ENCODE results near the gene AP2B1.

AP2B1 gene

DNA sequence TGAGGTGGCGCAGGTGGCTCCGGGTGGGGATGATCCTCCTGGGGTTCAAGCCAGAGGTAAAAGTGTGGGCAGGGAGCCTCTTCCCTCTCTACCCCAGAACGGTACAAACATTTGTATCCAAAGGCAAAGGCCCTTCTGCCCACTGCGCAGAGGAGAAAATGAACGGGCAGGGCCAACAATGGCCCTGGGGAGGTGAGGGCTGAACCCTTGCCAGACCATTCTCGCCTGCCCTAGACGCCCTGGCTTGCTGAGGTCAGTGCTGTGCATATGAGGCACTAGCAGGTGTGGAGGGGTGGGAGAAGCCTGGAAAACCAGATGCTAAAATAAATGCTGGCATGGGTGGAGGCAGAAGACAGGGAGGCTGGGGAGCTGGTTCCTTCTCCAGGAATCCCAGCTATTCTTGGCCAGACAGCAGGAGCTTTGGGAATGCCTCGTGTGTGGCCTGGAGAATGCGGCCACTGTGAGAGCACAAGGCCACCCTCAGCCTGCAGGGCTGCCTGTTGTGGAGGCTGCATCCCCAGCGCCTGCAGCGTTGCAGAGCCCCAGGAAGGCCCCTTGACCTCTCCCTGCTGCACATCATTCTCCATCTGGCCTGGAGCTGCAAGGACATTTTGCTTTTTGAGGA, 178.1 kb downstream of the AP2B1 start:
- TF ChIP-seq, protein P1, sequence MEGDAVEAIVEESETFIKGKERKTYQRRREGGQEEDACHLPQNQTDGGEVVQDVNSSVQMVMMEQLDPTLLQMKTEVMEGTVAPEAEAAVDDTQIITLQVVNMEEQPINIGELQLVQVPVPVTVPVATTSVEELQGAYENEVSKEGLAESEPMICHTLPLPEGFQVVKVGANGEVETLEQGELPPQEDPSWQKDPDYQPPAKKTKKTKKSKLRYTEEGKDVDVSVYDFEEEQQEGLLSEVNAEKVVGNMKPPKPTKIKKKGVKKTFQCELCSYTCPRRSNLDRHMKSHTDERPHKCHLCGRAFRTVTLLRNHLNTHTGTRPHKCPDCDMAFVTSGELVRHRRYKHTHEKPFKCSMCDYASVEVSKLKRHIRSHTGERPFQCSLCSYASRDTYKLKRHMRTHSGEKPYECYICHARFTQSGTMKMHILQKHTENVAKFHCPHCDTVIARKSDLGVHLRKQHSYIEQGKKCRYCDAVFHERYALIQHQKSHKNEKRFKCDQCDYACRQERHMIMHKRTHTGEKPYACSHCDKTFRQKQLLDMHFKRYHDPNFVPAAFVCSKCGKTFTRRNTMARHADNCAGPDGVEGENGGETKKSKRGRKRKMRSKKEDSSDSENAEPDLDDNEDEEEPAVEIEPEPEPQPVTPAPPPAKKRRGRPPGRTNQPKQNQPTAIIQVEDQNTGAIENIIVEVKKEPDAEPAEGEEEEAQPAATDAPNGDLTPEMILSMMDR (IDR thresholded peaks at IDR 0.05; ENCODE audit: low read depth, low read length): no peak
- DNase-seq: no peak
- no peaks in the 10 kb centered on the region for H3K36me3 ChIP-seq
- H3K27ac ChIP-seq: peak overlapping the region; percentile 63
- H3K9me3 ChIP-seq (ENCODE audit: severe bottlenecking): no peaks in the 10 kb centered on the region
- peak overlapping the region; percentile 77 for H3K4me3 ChIP-seq (ENCODE audit: low read depth, low read length)
- H3K27me3 ChIP-seq (ENCODE audit: insufficient read depth, low read depth, severe bottlenecking): no peaks in the 10 kb centered on the region

DNA sequence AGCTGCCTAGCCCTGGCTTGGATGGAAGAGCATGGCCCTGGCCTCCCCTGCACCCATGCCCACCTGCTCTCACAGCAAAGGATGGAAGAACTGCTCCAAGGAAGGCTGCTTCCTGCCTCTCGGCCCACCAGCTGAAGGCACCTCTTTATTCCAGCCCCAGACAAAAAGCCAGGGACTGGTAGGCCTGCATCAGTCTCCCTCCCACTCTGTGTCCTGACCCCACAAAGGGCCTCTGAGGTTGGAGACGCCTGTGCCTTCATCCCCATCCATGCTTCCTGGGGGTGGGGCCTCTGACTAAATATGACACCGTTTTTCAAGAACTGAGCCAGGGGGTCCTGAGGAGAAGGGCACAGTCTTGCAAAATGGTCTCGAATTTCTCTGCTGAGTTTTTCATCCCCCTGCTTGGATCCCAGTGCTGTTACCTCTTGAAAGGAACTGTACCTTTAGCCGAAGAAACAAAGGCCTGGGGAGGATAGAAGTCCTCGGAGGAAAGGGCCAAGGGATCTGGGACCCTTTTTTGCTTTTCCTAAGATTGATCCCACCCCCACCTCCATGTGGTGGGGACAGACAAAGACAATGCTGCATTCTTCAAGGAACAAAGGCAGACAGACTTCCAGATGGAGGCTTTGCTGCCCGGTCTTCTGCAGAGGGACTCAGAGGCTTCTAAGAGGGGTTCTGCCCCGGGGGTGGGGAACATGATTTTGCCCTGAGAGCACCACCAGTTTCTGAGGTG, 178.8 kb downstream of the AP2B1 start:
- H3K36me3 ChIP-seq: no peaks in the 10 kb centered on the region
- no peaks in the 10 kb centered on the region for H3K27me3 ChIP-seq (ENCODE audit: insufficient read depth, low read depth, severe bottlenecking)
- no peak overlapping the region for H3K27ac ChIP-seq
- DNase-seq: no peak
- TF ChIP-seq, protein P1 (IDR thresholded peaks at IDR 0.05; ENCODE audit: low read depth, low read length): no peak
- no peak overlapping the region for H3K4me3 ChIP-seq (ENCODE audit: low read depth, low read length)
- no peaks in the 10 kb centered on the region for H3K9me3 ChIP-seq (ENCODE audit: severe bottlenecking)

DNA sequence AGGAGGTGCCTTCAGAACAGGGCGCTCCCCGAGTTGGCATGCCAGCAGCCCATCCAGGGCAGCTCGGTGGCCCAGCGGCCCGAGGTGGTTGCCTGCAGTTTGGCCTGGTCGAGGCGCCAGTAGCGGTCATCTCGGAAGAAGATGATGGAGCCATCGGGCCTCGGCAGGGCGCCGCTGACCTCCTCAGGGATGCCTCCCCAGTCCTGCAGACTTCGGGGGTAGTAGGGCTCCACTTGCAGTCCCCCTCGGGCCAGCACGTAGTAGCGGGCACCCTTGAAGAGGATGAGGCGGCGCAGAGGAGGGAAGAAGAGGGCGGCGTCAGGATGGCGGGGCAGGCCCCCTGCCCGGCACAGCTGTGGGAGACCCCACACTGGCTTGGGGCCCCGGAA, 179.4 kb downstream of the AP2B1 start:
- no peaks in the 10 kb centered on the region for H3K27me3 ChIP-seq (ENCODE audit: insufficient read depth, low read depth, severe bottlenecking)
- TF ChIP-seq, protein P1 (IDR thresholded peaks at IDR 0.05; ENCODE audit: low read depth, low read length): no peak
- H3K27ac ChIP-seq: no peak overlapping the region
- no peak for DNase-seq
- no peaks in the 10 kb centered on the region for H3K36me3 ChIP-seq
- no peak overlapping the region for H3K4me3 ChIP-seq (ENCODE audit: low read depth, low read length)
- no peaks in the 10 kb centered on the region for H3K9me3 ChIP-seq (ENCODE audit: severe bottlenecking)

DNA sequence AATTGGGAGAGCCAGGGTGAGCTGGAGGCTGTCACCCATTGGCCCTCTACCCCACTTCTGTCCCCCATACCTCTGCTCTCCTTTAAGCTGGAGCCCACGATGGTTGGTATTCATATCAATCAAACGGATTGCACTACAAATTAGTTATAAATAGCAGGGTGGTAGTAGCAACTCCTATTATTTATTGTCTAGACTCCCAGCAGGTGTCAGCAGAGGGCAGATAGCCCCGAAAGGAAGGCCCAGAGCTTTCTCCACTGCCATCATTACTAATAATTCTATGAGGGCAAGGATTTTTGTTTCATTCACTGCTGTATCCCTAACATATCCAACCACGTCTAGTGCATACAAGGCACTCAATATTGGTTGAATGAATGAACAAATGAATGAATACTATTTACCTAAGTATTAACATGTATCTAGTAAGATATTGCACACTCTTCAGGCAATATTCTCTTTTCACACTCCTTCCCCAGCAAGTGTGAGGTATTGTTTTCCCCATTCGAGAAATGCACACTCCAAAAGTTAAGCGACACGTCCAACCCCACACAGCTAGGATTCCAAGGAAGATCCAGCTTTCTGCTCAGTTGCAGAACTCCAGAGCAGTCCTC, 179.9 kb downstream of the AP2B1 start:
- DNase-seq: peak; percentile 33
- H3K27ac ChIP-seq: no peak overlapping the region

DNA sequence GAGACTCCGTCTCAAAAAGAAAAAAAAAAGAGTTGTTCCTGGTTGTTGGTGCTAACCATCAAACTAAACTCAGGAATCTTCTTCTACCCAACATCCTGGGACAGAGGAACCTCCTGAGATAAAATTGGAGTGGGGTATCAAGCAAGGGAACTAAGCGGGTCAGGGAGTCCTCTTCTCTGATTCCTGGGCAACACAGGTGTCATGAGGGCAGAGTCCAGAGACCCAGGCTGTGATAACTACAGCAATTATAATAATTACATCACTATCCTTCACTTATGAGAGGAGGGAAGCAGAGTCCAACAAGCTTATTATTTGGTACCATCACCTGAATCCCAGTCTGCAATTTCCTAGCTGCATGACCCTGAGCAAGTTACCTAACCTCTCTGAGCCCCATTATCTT, 181.7 kb downstream of the AP2B1 start:
- no peaks in the 10 kb centered on the region for H3K27me3 ChIP-seq (ENCODE audit: insufficient read depth, low read depth, severe bottlenecking)
- no peaks in the 10 kb centered on the region for H3K9me3 ChIP-seq (ENCODE audit: severe bottlenecking)
- no peak for DNase-seq
- H3K27ac ChIP-seq: no peak overlapping the region
- no peak overlapping the region for H3K4me3 ChIP-seq (ENCODE audit: low read depth, low read length)
- no peaks in the 10 kb centered on the region for H3K36me3 ChIP-seq
- TF ChIP-seq, protein P1 (IDR thresholded peaks at IDR 0.05; ENCODE audit: low read depth, low read length): no peak

More for the DNA sequence above, 179.9 kb downstream of the AP2B1 start:
- no peaks in the 10 kb centered on the region for H3K36me3 ChIP-seq
- no peak overlapping the region for H3K4me3 ChIP-seq (ENCODE audit: low read depth, low read length)
- H3K9me3 ChIP-seq (ENCODE audit: severe bottlenecking): no peaks in the 10 kb centered on the region
- TF ChIP-seq, protein P1 (IDR thresholded peaks at IDR 0.05; ENCODE audit: low read depth, low read length): peak; percentile 49; the same call in 1 of the 2 replicates
- H3K27me3 ChIP-seq (ENCODE audit: insufficient read depth, low read depth, severe bottlenecking): no peaks in the 10 kb centered on the region

All from WERI-Rb-1 (cell line).